Measurements from ENCODE around the gene FOXN3.
"Not testable (repeated sequence)": the region's sequence is repeated elsewhere in the genome, so short reads cannot be mapped to it uniquely, and the experiment has no call there.

FOXN3 gene

GRCh38 chr14:89111232-89111631 lies 305.8 kb downstream of the FOXN3 start:
- H3K4me3 ChIP-seq (ENCODE audit: insufficient read depth, low read depth, low read length); H3K9me3 ChIP-seq (ENCODE audit: control insufficient read depth, low read length); H3K4me1 ChIP-seq (ENCODE audit: control insufficient read depth, insufficient read depth, low read length); H3K27ac ChIP-seq (ENCODE audit: insufficient read depth, low read depth, low read length, poor library complexity, severe bottlenecking); H3K36me3 ChIP-seq (ENCODE audit: control insufficient read depth, insufficient read depth, low read length); H3K27me3 ChIP-seq (ENCODE audit: control insufficient read depth, insufficient read depth, low read length, poor library complexity, severe bottlenecking): not testable (repeated sequence)
- WGBS, 2 experiments, result 97 to 98% methylated on average over 13 of the region's 13 CpGs

GRCh38 chr14:89110110-89110509 lies 306.9 kb downstream of the FOXN3 start:
- no peak overlapping the region for H3K4me3 ChIP-seq (ENCODE audit: insufficient read depth, low read depth, low read length)
- no peaks in the 10 kb centered on the region for H3K9me3 ChIP-seq (ENCODE audit: control insufficient read depth, low read length)
- H3K27ac ChIP-seq (ENCODE audit: insufficient read depth, low read depth, low read length, poor library complexity, severe bottlenecking), result no peak overlapping the region
- no peaks in the 10 kb centered on the region for H3K36me3 ChIP-seq (ENCODE audit: control insufficient read depth, insufficient read depth, low read length)
- 92 to 97% methylated on average over 9 of the region's 9 CpGs for WGBS, 2 experiments
- H3K4me1 ChIP-seq (ENCODE audit: control insufficient read depth, insufficient read depth, low read length), result no peaks in the 10 kb centered on the region
- no peaks in the 10 kb centered on the region for H3K27me3 ChIP-seq (ENCODE audit: control insufficient read depth, insufficient read depth, low read length, poor library complexity, severe bottlenecking)

- no peaks in the 10 kb centered on the region for H3K27me3 ChIP-seq (ENCODE audit: control insufficient read depth, insufficient read depth, low read length, poor library complexity, severe bottlenecking)
- no peaks in the 10 kb centered on the region for H3K36me3 ChIP-seq (ENCODE audit: control insufficient read depth, insufficient read depth, low read length)
- H3K9me3 ChIP-seq (ENCODE audit: control insufficient read depth, low read length), result no peaks in the 10 kb centered on the region
- no peaks in the 10 kb centered on the region for H3K4me1 ChIP-seq (ENCODE audit: control insufficient read depth, insufficient read depth, low read length)
- no peak overlapping the region for H3K27ac ChIP-seq (ENCODE audit: insufficient read depth, low read depth, low read length, poor library complexity, severe bottlenecking)
- H3K4me3 ChIP-seq (ENCODE audit: insufficient read depth, low read depth, low read length), result no peak overlapping the region
- 93% methylated on average over 4 of the region's 4 CpGs for WGBS, 2 experiments
These were observed 308.4 kb downstream of the FOXN3 start for GRCh38 chr14:89108608-89109007.

- H3K27ac ChIP-seq (ENCODE audit: insufficient read depth, low read depth, low read length, poor library complexity, severe bottlenecking), result no peak overlapping the region
- H3K9me3 ChIP-seq (ENCODE audit: control insufficient read depth, low read length), result no peaks in the 10 kb centered on the region
- WGBS, 2 experiments, result 81 to 86% methylated on average over 5 of the region's 5 CpGs
- H3K4me3 ChIP-seq (ENCODE audit: insufficient read depth, low read depth, low read length), result no peak overlapping the region
- H3K4me1 ChIP-seq (ENCODE audit: control insufficient read depth, insufficient read depth, low read length), result no peaks in the 10 kb centered on the region
- H3K36me3 ChIP-seq (ENCODE audit: control insufficient read depth, insufficient read depth, low read length), result no peaks in the 10 kb centered on the region
- H3K27me3 ChIP-seq (ENCODE audit: control insufficient read depth, insufficient read depth, low read length, poor library complexity, severe bottlenecking), result no peaks in the 10 kb centered on the region
These were observed 309.4 kb downstream of the FOXN3 start for GRCh38 chr14:89107626-89108025.

Data from ectodermal cell (in vitro differentiated cells).